ENCODE results near the gene CABLES2.
A peak's percentile ranks its signal among the peaks of the same experiment; 100 is the strongest.

The CABLES2 gene

GRCh38 chr20:62407221-62407992 lies at the start of gene CABLES2:
Gene CABLES2, minus strand, starts transcription at chr20:62407285. Its CDS starts 9 bp downstream, at chr20:62407276.
- H3K4me3 Mint-ChIP-seq: peak within 1 kb of the TSS; percentile 76
- peaks cover 25% of the 10 kb centered on the region for H3K4me1 Mint-ChIP-seq
- peaks cover 24% of the 10 kb centered on the region for H3K27me3 Mint-ChIP-seq (ENCODE audit: low read depth, poor library complexity)
- no peak within 1 kb of the TSS for H3K27ac Mint-ChIP-seq
- no peak for TF ChIP-seq CTCF (IDR thresholded peaks at IDR 0.05)
- peak; percentile 93 for DNase-seq
- H3K36me3 Mint-ChIP-seq (ENCODE audit: low read depth): no peaks in the 10 kb centered on the region
- no peaks in the 10 kb centered on the region for H3K9me3 Mint-ChIP-seq

GRCh38 chr20:62455929-62456328 lies 48.8 kb upstream of the CABLES2 start:
- H3K4me1 Mint-ChIP-seq: peaks cover 64% of the 10 kb centered on the region
- peaks cover 4% of the 10 kb centered on the region for H3K27me3 Mint-ChIP-seq (ENCODE audit: low read depth, poor library complexity)
- H3K27ac Mint-ChIP-seq: peak overlapping the region; percentile 98
- no peaks in the 10 kb centered on the region for H3K36me3 Mint-ChIP-seq (ENCODE audit: low read depth)
- H3K9me3 Mint-ChIP-seq: no peaks in the 10 kb centered on the region
- H3K4me3 Mint-ChIP-seq: peak overlapping the region; percentile 75
- no peak for TF ChIP-seq CTCF (IDR thresholded peaks at IDR 0.05)
- DNase-seq: peak; percentile 39

- no peak for TF ChIP-seq CTCF (IDR thresholded peaks at IDR 0.05)
- H3K9me3 Mint-ChIP-seq: no peaks in the 10 kb centered on the region
- peak overlapping the region; percentile 72 for H3K4me3 Mint-ChIP-seq
- H3K4me1 Mint-ChIP-seq: peaks cover 56% of the 10 kb centered on the region
- peaks cover 4% of the 10 kb centered on the region for H3K27me3 Mint-ChIP-seq (ENCODE audit: low read depth, poor library complexity)
- peak; percentile 69 for DNase-seq
- H3K27ac Mint-ChIP-seq: peak overlapping the region; percentile 99
- no peaks in the 10 kb centered on the region for H3K36me3 Mint-ChIP-seq (ENCODE audit: low read depth)
These were observed 48.0 kb upstream of the CABLES2 start for GRCh38 chr20:62454904-62455636.

GRCh38 chr20:62453186-62453808 lies 46.2 kb upstream of the CABLES2 start:
- no peaks in the 10 kb centered on the region for H3K9me3 Mint-ChIP-seq
- no peaks in the 10 kb centered on the region for H3K36me3 Mint-ChIP-seq (ENCODE audit: low read depth)
- H3K4me3 Mint-ChIP-seq: no peak overlapping the region
- H3K27ac Mint-ChIP-seq: peak overlapping the region; percentile 72
- no peak for DNase-seq
- H3K27me3 Mint-ChIP-seq (ENCODE audit: low read depth, poor library complexity): peaks cover 4% of the 10 kb centered on the region
- TF ChIP-seq CTCF (IDR thresholded peaks at IDR 0.05): no peak
- H3K4me1 Mint-ChIP-seq: peaks cover 63% of the 10 kb centered on the region

GRCh38 chr20:62452475-62453095 lies 45.5 kb upstream of the CABLES2 start:
- Mint-ChIP-seq H3K4me1 (peaks cover 63% of the 10 kb centered on the region), H3K36me3 (ENCODE audit: low read depth) (no peaks in the 10 kb centered on the region), H3K4me3 (no peak overlapping the region), H3K9me3 (no peaks in the 10 kb centered on the region), H3K27me3 (ENCODE audit: low read depth, poor library complexity) (peaks cover 4% of the 10 kb centered on the region), H3K27ac (no peak overlapping the region)
- DNase-seq: no peak
- no peak for TF ChIP-seq CTCF (IDR thresholded peaks at IDR 0.05)

Measured in nephron progenitor cell (in vitro differentiated cells).